ENCODE measurements around the gene SAMHD1. TPM values are rescaled to one million over a fixed set of nuclear protein-coding genes. Genes with fewer than 3 reads are reported as not detected.

Gene SAMHD1
- total RNA-seq, 4 donors from 2014 or later: 178 to 620 (median 469) TPM

GRCh38 chr20:36856691-36857635 lies 94.5 kb downstream of the SAMHD1 start:
- no peak for TF ChIP-seq CTCF (IDR thresholded peaks at IDR 0.05; ENCODE audit: low read depth)

GRCh38 chr20:36856195-36856594 lies 95.3 kb downstream of the SAMHD1 start:
- no peak for TF ChIP-seq CTCF (IDR thresholded peaks at IDR 0.05; ENCODE audit: low read depth)

DNA sequence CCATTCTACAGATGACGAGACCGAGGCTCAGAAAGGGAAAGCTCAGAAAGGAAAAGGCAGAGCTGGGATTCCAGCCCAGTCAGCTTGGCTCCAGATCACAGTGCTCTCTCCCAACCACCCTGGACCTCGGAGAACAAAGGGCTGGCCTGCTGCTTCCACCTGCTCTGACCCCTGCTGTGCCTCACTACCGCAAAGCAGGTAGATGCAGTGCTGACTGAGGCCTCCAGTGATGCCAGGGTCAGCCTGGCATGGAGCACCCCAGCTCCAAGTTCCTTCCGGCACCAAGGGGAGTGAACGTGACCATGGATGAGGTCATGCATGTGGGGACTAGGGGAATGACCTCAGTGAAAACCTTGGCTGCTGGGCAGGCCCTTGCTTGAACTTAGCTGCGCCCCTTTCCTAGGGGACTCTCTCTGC lies 96.3 kb downstream of the SAMHD1 start:
- TF ChIP-seq CTCF (IDR thresholded peaks at IDR 0.05; ENCODE audit: low read depth): no peak

DNA sequence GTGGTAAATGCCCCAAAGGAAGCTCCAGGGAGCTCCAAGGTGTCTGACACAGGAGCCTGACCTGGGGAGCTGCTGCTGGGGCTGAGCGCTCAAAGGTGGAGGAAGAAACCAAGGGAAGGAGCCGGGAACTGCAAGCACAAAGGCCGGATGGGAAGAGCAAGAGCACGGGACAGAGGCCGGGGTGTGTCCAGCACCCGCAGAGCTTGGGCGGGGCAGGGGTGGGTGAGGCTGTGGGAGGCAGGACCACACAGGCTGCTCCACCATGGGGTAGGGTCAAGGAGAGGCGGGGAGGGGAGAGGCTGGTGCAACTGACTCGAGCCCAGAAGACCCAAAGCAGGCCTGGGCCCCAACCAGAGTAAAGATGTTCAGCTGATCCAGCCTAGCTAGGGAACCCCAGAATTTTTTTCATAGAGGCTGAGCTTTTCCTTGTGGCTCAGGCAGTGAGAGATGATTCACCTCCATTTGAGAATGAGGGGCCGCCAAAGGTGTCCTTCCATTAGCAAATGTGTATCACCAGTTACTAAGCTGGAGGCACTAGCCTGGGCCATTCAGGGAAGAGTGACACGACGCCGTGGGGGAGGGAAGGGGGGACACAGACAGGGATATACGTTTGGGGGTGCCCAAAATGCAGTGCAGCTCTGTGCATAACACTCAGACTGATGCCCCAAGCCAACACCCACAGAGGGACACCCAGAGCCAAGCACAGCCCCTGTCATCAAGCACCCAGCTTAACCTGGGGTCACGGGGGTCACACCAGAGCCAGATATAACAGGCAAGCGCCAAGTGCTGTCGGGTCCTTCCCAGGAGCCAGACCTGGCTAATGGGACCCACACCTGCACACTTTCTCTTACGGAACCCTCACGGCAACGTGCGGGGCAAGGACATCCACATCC lies 96.9 kb downstream of the SAMHD1 start:
- TF ChIP-seq CTCF (IDR thresholded peaks at IDR 0.05; ENCODE audit: low read depth): no peak

DNA sequence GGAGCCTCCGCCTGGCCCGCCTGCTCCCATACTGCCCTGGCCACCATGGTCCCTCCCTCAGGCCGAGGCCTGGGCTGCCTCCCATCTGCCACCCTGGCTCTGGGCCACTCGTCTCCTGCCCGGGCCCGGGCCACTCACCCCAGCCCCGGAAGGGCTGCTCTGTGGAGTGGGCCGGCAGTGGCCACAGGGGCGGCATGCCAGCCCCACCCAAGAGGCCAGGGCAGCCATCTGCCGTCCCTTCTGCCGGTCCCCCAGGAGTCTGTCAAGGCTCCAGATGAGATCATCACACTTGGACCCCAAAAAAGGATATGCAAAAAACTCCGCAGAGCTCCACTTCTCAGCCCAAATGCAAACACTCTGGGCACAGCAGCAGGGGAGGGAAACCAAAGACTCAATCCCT lies 99.3 kb downstream of the SAMHD1 start:
- no peak for TF ChIP-seq CTCF (IDR thresholded peaks at IDR 0.05; ENCODE audit: low read depth)

DNA sequence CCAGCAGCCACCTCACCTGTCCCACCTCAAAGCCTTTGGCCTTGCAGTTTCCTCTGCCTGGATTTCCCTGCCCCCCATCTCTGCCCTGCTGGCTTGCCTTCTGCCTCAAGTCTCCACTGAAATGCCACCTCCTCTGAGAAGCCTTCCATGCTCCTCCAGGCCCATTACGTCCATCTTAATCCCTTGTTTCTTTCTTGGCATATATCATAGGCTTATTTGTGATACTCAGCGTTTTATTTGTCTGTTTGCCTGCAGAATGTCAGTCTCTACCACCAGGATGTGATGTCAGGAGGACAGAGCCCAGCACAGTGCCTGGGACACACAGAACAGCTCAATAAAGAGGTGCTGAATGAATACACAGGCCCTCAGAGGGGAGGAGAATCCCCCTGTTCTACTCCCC lies 100.0 kb downstream of the SAMHD1 start:
- no peak for TF ChIP-seq CTCF (IDR thresholded peaks at IDR 0.05; ENCODE audit: low read depth)

DNA sequence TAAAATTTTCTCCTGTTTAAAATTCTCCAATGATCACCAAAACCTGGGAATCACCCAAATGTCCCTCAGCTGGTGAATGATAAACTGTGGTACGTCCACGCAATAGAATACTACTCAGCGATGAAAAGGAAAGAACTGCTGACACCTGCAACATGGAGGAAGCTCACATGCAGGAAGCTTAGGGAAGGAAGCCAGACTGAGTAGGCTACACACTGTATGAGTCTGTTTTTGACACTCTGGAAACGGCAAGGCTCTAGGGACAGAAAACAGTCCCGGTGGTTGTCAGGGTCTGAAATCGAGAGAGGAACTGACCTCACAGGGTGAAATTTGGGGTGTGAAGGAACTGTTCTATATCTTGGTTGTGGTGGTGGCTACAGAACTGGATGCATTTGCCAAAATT lies 100.7 kb downstream of the SAMHD1 start:
- no peak for TF ChIP-seq CTCF (IDR thresholded peaks at IDR 0.05; ENCODE audit: low read depth)
